ENCODE results near the gene SLC51A. TPM values are rescaled to one million over a fixed set of nuclear protein-coding genes. Genes with fewer than 3 reads are reported as not detected.

SLC51A gene
- total RNA-seq, 4 donors from 2014 or later = not detected

DNA sequence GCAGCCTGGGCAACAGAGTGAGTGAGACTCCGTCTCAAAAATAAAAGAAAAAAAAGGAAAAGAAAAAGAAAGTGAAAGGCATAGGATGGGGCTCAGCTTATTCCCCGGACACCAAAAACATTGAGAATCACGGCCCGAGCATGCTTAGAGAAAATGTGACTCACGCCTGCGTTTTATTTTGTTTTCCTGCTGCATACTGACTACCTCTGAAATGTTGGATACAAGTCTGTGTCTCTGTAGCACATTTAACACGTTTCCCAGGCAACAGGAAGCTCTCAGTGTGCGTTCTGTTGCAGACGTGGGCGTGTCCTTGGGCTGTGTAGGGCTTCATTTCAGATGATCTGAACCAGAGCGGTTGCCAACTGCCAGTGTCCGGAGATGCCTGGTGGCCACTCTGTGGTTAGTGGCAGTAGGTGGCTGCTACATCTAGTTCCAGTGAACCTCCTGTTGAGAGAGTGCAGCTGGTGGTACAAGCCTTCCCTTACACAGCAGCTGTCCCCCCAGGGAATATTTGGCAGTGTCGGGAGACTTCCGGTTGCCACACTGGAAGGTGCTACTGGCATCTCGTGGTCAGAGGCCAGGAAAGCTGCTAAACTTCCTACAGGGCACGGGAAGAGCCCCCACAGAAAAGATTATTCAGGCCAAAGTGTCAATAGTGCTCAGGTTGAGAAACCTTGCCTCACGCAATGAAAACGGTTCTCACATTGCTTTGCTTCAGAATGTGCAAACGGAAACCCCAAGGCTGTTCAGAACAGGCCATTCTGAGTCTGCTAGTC lies 3.0 kb downstream of the SLC51A start:
- DNase-seq (ENCODE audit: low spot score in 2 of 2) = peak in 1 of 2 donors; percentile 54
- WGBS, 2 donors = 7 to 12% methylated on average over 19 of the region's 19 CpGs
- intact Hi-C loops (cut with DNase I; ENCODE audit: low total_unique reads) = no loop called here
- TF ChIP-seq, protein P1, sequence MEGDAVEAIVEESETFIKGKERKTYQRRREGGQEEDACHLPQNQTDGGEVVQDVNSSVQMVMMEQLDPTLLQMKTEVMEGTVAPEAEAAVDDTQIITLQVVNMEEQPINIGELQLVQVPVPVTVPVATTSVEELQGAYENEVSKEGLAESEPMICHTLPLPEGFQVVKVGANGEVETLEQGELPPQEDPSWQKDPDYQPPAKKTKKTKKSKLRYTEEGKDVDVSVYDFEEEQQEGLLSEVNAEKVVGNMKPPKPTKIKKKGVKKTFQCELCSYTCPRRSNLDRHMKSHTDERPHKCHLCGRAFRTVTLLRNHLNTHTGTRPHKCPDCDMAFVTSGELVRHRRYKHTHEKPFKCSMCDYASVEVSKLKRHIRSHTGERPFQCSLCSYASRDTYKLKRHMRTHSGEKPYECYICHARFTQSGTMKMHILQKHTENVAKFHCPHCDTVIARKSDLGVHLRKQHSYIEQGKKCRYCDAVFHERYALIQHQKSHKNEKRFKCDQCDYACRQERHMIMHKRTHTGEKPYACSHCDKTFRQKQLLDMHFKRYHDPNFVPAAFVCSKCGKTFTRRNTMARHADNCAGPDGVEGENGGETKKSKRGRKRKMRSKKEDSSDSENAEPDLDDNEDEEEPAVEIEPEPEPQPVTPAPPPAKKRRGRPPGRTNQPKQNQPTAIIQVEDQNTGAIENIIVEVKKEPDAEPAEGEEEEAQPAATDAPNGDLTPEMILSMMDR (IDR thresholded peaks at IDR 0.05) = no peak
- TF ChIP-seq POLR2A (IDR thresholded peaks at IDR 0.05) = no peak
- H3K4me3 ChIP-seq (ENCODE audit: low read depth, poor library complexity, severe bottlenecking) = no peak overlapping the region

DNA sequence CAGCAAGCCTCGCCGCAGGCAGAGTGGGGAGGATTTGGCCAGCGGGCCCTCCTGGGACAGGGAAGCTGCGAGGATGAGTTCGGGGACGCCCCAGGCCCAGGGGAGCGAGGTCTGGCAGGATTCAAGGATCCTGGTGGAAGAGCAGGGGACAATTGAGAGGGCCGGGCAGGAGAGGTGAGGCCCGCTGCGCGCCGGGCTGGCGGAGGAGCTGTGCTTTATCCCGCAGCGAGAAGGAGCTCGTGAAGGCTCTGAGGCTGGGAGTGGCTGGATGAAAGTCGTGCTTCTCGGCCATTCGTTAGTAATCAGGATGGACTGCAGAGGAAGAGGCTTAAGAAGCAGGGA lies 3.6 kb downstream of the SLC51A start:
- TF ChIP-seq POLR2A (IDR thresholded peaks at IDR 0.05) = no peak
- TF ChIP-seq, protein P1 (IDR thresholded peaks at IDR 0.05) = no peak
- H3K4me3 ChIP-seq (ENCODE audit: low read depth, poor library complexity, severe bottlenecking) = no peak overlapping the region
- WGBS, 2 donors = 85 to 90% methylated on average over 19 of the region's 19 CpGs
- DNase-seq (ENCODE audit: low spot score in 2 of 2) = no peak
- intact Hi-C loops (cut with DNase I; ENCODE audit: low total_unique reads) = no loop called here

DNA sequence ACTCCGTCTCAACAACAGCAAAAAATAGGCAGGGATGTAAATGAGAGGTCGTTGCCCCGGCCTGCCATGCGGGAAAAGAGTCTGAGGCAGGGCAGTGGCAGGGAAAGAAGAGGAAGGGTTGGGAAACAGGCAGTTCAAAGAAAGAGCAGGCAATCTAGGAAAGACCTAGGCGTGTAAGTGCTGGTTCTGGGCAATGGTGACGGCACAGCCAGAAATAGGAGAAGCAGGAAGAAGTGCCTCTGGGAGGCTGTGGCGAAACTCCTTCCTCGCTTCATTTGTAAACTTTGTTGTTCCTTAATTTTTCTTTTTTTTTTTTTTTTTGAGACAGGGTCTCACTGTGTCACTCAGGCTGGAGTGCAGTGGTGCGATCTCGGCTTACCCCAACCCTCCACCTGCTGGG lies 4.3 kb downstream of the SLC51A start:
- no peak for DNase-seq (ENCODE audit: low spot score in 2 of 2)
- intact Hi-C loops (cut with DNase I; ENCODE audit: low total_unique reads) = no loop called here
- WGBS, 2 donors = 52 to 55% methylated on average over 10 of the region's 10 CpGs
- H3K4me3 ChIP-seq (ENCODE audit: low read depth, poor library complexity, severe bottlenecking) = no peak overlapping the region
- TF ChIP-seq, protein P1 (IDR thresholded peaks at IDR 0.05) = no peak
- TF ChIP-seq POLR2A (IDR thresholded peaks at IDR 0.05) = no peak

DNA sequence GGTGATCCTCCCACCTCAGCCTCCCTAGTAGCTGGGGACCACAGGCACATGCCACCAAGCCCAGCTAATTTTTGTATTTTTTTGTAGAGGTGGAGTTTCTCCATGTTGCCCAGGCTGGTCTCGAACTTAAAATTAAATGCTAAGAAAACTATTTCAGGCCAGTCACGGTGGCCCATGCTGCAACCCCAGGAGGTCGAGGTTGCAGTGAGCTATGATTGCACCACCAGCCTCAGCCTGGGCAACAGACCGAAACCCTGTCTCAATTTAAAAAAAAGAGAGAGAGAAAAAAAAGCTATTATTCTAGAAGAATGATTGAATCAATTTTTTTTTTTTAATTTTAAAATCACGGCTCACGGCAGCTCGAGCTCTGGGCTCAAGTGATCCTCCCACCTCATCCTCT lies 4.7 kb downstream of the SLC51A start:
- no peak for DNase-seq (ENCODE audit: low spot score in 2 of 2)
- TF ChIP-seq POLR2A (IDR thresholded peaks at IDR 0.05) = no peak
- TF ChIP-seq, protein P1 (IDR thresholded peaks at IDR 0.05) = no peak
- intact Hi-C loops (cut with DNase I; ENCODE audit: low total_unique reads) = no loop called here
- H3K4me3 ChIP-seq (ENCODE audit: low read depth, poor library complexity, severe bottlenecking) = no peak overlapping the region
- WGBS, 2 donors = 79 to 89% methylated on average over 7 of the region's 7 CpGs

DNA sequence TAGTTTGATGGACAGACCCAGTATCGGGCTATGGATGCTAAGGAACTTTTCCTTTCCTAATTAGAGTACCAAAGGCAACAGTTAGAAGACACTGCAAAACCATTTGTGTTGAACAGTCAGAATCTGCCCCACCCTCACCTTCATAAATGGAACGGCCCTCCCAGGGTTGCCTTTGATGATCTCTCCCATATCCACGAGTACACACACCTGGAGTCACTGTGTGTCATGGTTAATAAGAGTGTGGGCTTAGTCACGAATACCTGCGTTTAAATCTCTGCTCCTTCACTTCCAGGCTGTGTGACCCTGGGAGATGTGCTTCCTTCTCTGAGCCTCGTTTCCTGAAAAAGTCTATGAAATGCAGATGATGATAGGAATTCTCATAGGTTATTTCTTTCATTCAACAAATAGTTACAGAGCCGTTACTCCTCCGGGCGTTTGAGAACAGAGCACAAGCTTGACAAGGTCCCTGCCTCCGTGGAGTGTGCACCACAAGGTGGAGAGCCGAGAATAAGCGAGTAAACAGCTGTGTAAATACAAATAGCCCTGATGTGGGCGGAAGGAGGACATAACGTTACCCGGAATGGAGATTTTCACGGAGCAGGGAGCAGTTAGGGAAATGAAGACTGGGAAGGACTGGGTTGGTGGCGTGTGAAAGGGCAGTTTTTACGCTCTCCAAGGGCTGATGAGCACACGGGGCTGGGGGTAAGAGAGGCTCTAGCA lies 6.7 kb downstream of the SLC51A start:
- DNase-seq (ENCODE audit: low spot score in 2 of 2) = no peak
- WGBS, 2 donors = 61 to 66% methylated on average over 19 of the region's 19 CpGs
- no peak overlapping the region for H3K4me3 ChIP-seq (ENCODE audit: low read depth, poor library complexity, severe bottlenecking)
- intact Hi-C loops (cut with DNase I; ENCODE audit: low total_unique reads) = no loop called here
- no peak for TF ChIP-seq POLR2A (IDR thresholded peaks at IDR 0.05)
- TF ChIP-seq, protein P1 (IDR thresholded peaks at IDR 0.05) = no peak
